Stimulated activated CD4-positive, alpha-beta T cell treated with anti-CD3 and anti-CD28 coated beads, Interleukin-4, amount 100 ng/mL, for 1 hour (primary cell): ENCODE data around the gene MBD6.
"Not testable (repeated sequence)": the region's sequence is repeated elsewhere in the genome, so short reads cannot be mapped to it uniquely, and the experiment has no call there.

Experiments
- DNase-seq: peaks from one replicate; pipeline ENCODE4 v3.0.0-alpha.2; 2020

Gene MBD6

DNA sequence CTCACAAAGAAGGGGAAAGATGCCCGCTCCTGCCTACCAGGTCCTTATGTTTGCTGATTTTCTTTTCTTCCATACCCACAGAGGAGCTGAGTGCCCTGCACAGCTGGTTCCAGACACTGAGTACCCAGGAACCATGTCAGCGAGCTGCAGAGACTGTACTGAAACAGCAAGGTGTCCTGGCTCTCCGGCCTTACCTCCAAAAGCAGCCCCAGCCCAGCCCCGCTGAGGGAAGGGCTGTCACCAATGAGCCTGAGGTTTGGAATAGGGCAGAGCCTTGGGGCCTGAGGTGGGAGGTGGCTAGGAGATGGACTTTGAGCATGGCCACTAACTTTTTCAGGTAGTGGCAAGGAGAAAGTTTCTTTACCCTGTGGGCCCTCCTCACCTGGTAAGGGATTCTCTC is 32.5 kb upstream of the MBD6 start:
- DNase-seq, result no peak

DNA sequence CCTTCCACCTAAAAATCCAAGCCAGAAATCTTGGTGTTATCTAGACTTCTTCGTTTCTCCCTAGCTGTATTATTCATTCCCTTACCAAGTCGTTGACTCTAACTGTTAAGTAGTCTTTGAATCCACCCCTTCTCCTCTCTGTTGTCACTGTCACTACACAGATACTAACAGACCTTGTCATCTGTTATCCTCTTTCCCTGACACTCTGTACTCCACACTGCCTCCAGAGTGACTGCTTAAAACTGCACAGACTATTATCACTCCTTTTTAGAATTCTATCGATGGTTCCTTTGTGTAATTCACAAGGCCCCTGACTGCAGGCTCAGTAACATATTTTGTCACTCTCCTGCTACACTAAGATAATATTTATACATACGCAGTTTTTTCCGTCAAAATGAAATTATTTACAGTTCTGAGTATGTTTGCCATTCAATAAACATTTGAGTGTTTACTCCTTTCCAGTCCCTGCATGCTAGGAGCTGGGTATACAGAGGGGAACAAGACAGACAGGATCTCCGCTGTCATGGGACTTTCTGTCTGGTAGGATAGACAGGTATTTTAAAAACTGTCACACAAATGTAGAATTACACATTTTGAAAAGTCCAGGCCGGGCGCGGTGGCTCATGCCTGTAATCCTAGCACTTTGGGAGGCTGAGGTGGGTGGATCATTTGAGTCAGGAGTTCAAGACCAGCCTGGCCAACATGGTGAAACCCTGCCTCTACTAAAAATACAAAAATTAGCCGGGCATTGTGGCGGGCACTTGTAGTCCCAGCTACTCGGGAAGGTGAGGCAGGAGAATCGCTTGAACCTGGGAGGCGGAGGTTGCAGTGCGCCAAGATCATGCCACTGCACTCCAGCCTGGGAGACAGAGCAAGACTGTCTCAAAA is 31.0 kb upstream of the MBD6 start:
- no peak for DNase-seq

DNA sequence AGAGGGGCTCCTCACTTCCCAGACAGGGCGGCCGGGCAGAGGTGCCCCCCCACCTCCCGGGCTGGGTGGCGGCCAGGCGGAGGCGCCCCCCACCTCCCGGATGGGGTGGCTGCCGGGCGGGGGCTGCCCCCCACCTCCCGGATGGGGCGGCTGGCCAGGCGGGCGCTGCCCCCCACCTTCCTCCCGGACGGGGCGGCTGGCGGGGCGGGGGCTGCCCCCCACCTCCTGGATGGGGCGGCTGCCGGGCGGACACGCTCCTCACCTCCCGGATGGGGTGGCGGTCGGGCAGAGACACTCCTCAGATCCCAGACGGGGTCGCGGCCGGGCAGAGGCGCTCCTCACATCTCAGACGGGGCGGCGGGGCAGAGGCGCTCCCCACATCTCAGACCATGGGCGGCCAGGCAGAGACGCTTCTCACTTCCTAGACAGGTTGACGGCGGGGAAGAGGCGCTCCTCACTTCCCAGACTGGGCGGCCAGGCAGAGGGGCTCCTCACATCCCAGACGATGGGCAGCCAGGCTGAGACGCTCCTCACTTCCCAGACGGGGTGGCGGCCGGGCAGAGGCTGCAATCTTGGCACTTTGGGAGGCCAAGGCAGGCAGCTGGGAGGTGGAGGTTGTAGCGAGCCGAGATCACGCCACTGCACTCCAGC is 27.4 kb upstream of the MBD6 start:
- DNase-seq, result not testable (repeated sequence)

DNA sequence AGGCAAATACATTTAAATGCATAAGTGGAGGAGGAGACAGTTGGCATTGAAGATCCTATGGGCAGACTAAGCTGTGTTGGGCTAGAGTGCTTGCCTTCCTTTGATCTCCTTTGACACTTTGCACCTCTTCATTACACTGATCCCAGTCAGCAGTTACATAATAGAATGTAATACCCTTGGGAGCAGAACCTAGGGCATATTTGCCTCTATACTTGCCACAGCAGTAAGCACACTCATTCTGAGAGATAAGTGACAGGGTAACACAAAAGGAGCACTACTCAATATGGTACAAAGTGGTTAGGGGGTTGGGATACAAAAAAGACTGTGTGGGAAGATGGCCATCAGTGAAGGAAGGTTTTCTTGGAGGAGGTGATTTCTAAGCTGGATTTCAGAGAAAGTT is 25.8 kb upstream of the MBD6 start:
- no peak for DNase-seq

DNA sequence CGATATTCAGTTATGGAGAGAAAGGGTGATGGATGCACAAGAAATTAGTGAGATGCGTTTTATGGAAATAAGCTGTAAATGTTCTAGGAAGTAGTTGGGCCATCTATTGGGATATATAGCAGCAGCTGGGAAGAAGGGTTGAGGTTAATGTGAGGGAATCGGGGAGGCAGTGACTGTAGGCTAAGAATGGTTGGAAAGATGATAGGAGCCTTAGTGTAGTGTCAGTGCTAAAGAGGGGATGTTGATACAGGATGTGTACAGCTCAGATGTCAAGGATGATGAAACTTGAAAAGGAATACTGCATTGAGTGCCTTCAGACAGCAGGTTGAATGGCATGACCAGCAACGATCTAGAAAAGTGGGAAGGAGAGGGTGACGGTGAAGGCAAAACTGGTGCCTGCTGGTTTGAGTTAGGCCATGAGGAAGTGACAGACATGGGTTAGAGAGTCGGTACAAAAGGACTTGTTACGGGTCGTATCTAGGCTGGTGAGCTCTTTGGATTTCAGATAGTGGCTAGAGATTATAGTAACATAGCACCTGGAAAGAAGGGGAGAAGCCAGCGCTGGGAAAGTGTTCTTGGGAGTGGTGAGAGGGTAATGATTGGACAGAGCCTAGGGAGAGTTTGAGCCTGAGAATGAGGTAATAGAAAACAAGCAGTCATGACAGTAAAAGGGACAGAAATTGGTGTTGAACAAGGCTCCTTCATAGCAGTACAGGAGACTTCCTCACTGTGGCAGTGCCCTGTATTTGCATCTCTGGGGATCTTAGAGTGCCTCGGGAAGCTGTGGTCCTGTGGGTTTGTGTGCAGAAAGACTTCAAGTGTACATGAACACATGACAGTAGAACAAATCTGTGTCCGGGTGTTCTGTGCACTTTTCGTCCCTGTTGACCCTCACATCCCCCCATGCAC is 25.1 kb upstream of the MBD6 start:
- no peak for DNase-seq

DNA sequence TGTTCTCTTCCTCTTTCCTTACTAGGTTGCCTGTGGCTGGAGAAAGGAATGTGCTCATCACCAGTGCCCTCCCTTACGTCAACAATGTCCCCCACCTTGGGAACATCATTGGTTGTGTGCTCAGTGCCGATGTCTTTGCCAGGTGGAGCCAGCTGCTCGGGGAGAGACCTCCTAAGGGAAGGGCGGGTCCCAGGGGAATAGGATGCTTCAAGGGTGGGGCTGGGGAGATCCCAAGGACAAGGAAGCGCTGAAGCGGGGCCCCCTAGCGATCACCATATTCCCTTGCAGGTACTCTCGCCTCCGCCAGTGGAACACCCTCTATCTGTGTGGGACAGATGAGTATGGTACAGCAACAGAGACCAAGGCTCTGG is 24.5 kb upstream of the MBD6 start:
- DNase-seq, result no peak

DNA sequence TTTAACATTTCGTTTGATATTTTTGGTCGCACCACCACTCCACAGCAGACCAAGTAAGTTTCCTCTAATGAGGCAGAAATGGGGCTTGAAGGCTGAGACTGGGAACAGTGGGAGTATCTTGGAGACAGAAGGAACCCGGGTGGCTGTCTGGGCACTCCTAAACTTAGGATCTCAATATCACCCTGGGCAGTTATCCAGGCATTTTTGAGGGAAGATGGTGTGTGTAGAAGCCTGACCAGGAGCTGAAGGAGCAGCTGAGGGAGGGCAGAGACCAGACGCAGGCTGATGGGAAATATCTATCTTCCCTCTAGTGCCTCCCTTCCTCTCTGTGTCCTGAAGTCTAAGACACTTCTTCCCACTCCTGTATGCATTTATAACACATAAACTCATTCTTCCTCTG is 24.1 kb upstream of the MBD6 start:
- no peak for DNase-seq

DNA sequence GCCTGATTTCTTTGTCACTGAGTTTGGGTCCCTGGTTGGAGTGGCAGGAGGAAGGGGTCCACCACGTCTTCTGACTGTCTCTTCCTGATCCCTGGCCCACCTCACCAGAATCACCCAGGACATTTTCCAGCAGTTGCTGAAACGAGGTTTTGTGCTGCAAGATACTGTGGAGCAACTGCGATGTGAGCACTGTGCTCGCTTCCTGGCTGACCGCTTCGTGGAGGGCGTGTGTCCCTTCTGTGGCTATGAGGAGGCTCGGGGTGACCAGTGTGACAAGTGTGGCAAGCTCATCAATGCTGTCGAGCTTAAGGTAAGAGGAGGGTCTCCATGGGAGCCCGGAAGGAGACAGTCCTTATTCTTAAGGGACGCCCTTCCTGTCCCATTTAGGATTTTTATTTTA is 22.4 kb upstream of the MBD6 start:
- DNase-seq, result no peak

DNA sequence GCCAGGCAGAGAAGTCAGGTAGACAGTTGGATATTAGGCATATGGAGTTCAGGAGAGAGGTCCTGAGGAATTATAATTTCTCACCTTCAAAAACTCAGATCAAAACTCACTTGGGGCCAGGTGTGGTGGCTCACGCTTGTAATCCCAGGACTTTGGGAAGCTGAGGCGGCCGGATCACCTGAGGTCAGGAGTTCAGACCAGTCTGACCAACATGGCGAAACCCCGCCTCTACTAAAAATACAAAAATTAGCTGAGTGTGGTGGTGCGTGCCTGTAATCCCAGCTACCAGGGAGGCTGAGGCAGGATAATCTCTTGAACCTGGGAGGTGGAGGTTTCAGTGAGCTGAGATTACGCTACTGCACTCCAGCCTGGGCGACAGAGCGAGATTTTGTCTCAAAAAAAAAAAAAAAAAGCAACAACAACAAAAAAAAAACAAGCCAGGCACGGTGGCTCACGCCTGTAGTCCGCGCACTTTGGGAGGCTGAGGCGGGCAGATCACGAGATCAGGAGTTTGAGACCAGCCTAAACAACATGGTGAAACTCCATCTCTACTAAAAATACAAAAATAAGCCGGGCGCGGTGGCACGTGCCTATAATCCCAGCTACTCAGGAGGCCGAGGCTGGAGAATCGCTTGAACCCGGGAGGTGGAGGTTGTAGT is 20.2 kb upstream of the MBD6 start:
- DNase-seq, result not testable (repeated sequence)

DNA sequence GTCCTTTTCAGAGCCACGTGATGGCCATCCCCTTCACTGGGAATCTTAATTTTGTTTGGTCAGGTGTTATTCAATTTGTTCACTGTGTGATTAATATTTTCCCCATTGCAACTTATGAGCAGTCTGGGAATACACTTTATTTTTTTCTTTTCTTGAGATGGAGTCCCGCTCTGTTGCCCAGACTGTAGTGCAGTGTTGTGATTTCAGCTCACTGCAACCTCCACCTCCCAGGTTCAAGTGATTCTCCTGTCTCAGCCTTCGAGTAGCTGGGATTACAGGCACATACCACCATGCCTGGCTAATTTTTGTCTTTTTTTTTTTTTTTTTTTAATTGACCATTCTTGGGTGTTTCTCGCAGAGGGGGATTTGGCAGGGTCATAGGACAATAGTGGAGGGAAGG is 16.1 kb upstream of the MBD6 start:
- DNase-seq, result not testable (repeated sequence)

DNA sequence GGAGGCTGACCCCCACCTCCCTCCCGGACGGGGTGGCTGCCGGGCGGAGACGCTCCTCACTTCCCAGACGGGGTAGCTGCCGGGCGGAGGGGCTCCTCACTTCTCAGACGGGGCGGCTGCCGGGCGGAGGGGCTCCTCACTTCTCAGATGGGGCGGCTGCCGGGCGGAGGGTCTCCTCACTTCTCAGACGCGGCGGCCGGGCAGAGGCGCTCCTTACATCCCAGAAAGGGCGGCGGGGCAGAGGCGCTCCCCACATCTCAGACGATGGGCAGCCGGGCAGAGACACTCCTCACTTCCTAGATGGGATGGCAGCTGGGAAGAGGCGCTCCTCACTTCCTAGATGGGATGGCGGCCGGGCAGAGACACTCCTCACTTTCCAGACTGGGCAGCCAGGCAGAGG is 14.8 kb upstream of the MBD6 start:
- not testable (repeated sequence) for DNase-seq

DNA sequence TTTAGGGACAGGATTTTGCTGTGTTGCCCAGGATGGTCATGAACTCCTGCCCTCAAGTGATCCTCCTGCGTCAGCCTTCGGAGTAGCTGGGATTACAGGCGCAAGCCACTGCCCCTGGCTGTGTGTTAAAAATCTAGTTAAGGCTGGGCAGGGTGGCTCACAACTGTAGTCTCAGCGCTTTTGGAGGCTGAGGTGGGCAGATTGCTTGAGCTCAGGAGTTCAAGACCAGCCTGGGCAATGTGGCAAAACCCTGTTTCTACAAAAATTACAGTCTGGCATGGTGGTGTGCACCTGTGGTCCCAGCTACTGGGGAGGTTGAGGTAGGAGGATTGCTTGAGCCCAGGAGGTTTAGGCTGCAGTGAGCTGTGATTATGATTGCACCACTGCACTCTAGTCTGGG is 11.5 kb upstream of the MBD6 start:
- DNase-seq, result no peak

DNA sequence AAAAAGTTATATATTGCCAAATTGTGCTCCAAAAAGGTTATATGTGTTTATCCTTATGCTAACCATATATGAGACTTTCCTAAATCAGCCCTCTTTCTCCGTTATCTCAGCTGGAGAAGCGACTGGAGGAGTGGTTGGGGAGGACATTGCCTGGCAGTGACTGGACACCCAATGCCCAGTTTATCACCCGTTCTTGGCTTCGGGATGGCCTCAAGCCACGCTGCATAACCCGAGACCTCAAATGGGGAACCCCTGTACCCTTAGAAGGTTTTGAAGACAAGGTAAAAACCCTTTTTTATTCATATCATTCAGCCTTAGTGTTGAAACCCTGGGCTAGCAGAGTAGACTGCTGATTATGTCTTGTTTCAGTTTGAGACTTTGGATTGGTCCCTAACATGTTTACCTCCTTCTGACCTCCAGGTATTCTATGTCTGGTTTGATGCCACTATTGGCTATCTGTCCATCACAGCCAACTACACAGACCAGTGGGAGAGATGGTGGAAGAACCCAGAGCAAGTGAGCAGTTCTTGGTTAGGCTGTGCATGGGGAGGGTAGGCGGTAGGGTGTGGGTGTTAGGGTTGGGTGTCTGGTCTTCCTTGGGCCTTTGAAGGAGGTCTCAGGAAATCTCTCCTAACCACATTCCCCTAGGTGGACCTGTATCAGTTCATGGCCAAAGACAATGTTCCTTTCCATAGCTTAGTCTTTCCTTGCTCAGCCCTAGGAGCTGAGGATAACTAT is 10.9 kb upstream of the MBD6 start:
- no peak for DNase-seq

DNA sequence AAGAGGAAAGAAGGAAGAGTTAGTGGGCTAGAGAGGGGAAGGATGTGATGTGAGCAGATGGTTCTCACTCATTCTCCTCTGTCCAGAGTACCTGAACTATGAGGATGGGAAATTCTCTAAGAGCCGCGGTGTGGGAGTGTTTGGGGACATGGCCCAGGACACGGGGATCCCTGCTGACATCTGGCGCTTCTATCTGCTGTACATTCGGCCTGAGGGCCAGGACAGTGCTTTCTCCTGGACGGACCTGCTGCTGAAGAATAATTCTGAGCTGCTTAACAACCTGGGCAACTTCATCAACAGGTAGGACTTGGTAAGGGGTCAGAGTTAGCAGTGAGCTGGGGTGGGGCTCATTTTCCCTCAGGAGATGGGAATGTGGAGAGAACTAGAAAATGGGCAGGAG is 10.0 kb upstream of the MBD6 start:
- DNase-seq, result no peak

DNA sequence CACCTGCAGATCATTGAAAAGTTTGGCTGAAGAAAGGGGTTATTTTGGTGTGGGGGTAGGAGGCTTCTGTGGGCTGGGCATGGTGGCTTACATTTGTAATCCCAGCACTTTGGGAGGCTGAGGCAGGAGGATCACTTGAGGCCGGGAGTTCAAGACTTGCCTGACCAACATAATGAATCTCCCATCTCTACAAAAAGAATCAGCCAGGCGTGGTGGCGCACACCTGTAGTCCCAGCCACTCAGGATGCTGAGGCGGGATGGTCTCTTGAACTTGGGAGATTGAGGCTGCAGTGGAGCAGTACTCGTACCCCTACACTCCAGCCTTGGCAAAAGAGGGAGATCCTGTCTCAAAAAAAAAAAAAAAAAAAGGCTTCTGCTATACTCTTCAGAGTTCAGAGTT is 9.4 kb upstream of the MBD6 start:
- no peak for DNase-seq

DNA sequence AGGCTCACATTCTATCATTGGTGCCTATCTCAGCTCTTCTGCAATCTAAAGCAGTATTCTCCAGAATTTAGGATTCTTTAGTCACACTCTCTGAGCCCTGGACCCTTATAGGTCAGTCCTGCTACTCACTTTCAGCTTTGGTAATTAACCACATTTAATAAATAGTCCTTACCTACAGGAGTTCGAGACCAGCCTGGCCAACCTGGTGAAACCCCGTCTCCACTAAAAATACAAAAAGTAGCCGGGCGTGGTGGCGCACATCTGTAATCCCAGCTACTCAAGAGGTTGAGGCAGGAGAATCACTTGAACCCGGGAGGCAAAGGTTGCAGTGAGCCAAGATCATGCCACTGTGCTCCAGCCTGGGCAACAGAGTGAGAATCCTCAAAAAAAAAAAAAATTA is 8.9 kb upstream of the MBD6 start:
- not testable (repeated sequence) for DNase-seq

DNA sequence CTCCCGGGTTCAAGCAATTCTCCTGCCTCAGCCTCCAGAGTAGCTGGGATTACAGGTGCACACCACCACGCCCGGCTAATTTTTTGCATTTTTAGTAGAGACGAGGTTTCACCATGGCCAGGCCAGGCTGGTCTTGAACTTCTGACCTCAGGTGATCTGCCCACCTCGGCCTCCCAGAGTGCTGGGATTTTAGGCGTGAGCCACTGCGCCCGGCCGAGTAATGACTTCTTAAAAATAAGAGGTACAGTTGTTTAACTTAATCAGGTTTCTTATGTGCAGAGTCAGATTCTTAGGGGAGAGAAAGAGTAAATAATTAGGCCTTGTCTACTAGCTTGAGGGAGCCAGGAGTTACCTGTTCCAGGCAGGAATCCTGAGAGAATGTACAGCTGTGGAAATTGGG is 8.4 kb upstream of the MBD6 start:
- DNase-seq, result not testable (repeated sequence)

DNA sequence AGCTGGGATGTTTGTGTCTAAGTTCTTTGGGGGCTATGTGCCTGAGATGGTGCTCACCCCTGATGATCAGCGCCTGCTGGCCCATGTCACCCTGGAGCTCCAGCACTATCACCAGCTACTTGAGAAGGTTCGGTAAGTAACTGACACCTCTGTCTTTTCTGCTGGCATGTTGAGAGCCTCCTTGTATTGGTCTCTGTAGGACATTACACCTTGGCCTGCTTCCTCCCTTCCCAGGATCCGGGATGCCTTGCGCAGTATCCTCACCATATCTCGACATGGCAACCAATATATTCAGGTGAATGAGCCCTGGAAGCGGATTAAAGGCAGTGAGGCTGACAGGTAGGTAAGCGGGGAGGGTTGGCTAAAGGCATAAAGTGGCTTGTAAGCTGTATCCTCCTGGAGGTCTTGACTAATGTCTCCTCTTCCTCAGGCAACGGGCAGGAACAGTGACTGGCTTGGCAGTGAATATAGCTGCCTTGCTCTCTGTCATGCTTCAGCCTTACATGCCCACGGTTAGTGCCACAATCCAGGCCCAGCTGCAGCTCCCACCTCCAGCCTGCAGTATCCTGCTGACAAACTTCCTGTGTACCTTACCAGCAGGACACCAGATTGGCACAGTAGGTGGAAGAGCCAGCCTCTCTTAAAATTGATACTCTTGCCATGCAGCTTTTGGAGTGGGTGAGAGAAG is 7.8 kb upstream of the MBD6 start:
- no peak for DNase-seq

DNA sequence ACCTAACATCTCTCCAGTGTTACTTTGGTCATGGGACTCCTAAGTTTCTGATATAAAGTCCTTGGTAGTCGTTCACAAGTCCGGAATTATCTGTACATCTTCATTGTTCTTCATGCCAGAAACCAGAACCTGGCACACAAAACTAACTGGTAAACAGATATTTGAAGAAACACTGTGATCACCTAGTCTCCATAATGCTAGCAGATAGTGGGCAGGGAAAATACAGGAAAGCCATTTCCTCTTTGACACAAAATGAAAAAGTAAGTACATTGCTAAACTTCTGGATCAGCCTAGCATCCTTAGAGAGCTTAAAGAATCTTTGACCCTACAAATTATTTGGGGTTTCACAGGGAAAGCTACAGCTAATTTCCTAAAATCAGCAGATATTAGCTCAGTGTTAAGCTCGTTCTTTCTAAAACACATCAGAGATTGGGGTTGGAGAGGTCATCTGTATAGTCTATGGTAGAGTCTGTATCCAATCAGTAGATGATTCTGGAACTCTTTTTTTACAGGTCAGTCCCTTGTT is 7.2 kb upstream of the MBD6 start:
- DNase-seq, result no peak

DNA sequence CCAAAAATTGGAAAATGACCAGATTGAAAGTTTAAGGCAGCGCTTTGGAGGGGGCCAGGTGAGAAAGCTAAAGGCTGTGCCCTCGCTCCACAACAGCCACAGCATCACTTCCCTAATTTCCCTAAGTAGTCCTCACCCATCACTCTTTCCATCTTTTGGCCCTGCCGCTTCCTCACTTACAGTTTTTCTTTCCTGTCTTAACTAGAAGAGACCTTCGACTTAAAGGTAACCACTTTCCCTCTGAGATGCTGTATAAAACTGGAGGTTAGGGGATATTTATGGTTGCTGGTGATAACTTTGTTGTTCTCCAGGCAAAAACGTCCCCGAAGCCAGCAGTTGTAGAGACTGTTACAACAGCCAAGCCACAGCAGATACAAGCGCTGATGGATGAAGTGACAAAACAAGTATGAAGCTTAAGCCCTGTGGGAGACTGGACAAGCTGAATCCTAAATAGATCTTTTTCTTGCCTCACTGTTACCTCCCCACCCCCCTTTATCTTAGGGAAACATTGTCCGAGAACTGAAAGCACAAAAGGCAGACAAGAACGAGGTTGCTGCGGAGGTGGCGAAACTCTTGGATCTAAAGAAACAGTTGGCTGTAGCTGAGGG is 6.6 kb upstream of the MBD6 start:
- DNase-seq, result no peak

DNA sequence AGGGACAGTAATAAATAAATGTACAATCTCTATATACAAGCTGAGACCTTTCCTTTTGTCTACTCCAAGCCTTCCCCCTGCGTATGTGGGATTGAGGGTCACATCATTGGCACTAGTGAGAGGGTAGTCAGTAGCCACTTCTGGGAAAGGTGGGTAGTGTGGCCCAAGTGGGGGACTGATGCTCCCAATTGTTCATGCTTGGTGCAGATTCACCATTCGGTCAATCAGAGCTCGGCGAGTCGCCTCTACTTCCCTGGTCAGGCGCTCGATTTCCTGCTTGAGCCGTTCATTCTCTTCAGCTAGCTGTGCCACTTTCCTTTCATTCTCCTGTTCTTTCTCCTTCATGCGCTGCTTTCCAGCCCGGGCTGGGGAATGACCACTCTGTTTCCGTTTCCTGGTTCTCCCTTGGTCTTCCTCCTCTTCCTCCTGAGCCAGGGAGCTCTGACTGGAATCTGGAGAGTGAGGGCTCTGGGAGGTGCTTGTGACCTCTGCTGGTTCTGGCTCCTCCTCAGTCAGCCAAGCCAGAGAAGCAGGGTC is 5.9 kb upstream of the MBD6 start:
- no peak for DNase-seq
